IMR-90 (cell line): ENCODE results near the gene PDGFD. TPM values are rescaled to one million over a fixed set of nuclear protein-coding genes. Genes with fewer than 3 reads are reported as not detected.

ENCODE experiments used
- ATAC-seq: fragments of 200-7000 bp; cut with Tn5 transposase; 2 replicates; pipeline ENCODE4 v1.9.1; 2020; ENCODE audit warnings: low read depth, mild to moderate bottlenecking, moderate library complexity
- BruUV-seq: library from RNA; stranded (reverse); fragments of 400-500 nt; replicated peaks from 2 replicates; lab custom pipeline; 2021; lab: Mats Ljungman, UMichigan
- CTCF ChIA-PET: fragments of 300-600 bp; formaldehyde crosslinking; extraction: SDS; loops from one replicate; lab custom pipeline; 2021; ENCODE audit warnings: antibody characterized with exemption; lab: Yijun Ruan, JAX
- POLR2A ChIA-PET: fragments of 300-600 bp; sonication (Branson Sonifier 250); formaldehyde crosslinking; loops from one replicate; lab custom pipeline; 2022; ENCODE audit warnings: antibody characterized with exemption; ENCODE audit not compliant: unreplicated experiment; lab: Charles Lee
- DNase-seq: peaks from one replicate; pipeline ENCODE4 v3.0.0; 2013
- H2AFZ ChIP-seq: replicated peaks from 2 replicates; pipeline ENCODE3; 2013; ENCODE audit warnings: low read length, mild to moderate bottlenecking; ENCODE audit not compliant: poor library complexity
- H2AK5ac ChIP-seq: 2 replicates; pipeline ENCODE4 v1.6.1; 2013; ENCODE audit warnings: low read depth, low read length, inconsistent platforms
- H2AK9ac ChIP-seq: replicated peaks from 2 replicates; pipeline ENCODE3; 2013; ENCODE audit warnings: mild to moderate bottlenecking, low read depth, low read length, moderate library complexity; ENCODE audit not compliant: poor library complexity
- H2BK120ac ChIP-seq: 2 replicates; pipeline ENCODE4 v1.6.1; 2013; ENCODE audit warnings: low read depth, low read length, inconsistent platforms
- H2BK15ac ChIP-seq: 3 replicates; pipeline ENCODE4 v1.6.1; 2013; ENCODE audit warnings: low read depth, low read length, inconsistent platforms
- H2BK20ac ChIP-seq: 2 replicates; pipeline ENCODE4 v1.6.1; 2013; ENCODE audit warnings: low read depth, mild to moderate bottlenecking, inconsistent platforms, low read length, moderate library complexity
- H2BK5ac ChIP-seq: 2 replicates; pipeline ENCODE4 v1.6.1; 2013; ENCODE audit warnings: mild to moderate bottlenecking, low read depth, low read length, inconsistent platforms; ENCODE audit not compliant: poor library complexity, severe bottlenecking
- H3K14ac ChIP-seq: replicated peaks from 2 replicates; pipeline ENCODE4 v1.6.1; 2013; ENCODE audit warnings: low read depth, low read length, inconsistent platforms
- H3K18ac ChIP-seq: 2 replicates; pipeline ENCODE4 v1.6.1; 2013; ENCODE audit warnings: low read depth, low read length, control low read depth
- H3K23ac ChIP-seq: 2 replicates; pipeline ENCODE4 v1.6.1; 2013; ENCODE audit warnings: low read depth, low read length, inconsistent platforms
- H3K27ac ChIP-seq: 2 replicates; pipeline ENCODE4 v1.5.1; 2013; ENCODE audit warnings: mild to moderate bottlenecking, control low read depth, low read length; ENCODE audit not compliant: insufficient read depth
- H3K27me3 ChIP-seq: 2 replicates; pipeline ENCODE4 v1.6.1; 2013; ENCODE audit warnings: low read length; ENCODE audit not compliant: control insufficient read depth, insufficient read depth
- H3K36me3 ChIP-seq: 2 replicates; pipeline ENCODE4 v1.6.1; 2013; ENCODE audit warnings: low read length, mixed read lengths; ENCODE audit not compliant: control insufficient read depth, insufficient read depth
- H3K4ac ChIP-seq: 2 replicates; pipeline ENCODE4 v1.6.1; 2013; ENCODE audit warnings: low read depth, low read length, inconsistent platforms
- H3K4me1 ChIP-seq: 2 replicates; pipeline ENCODE4 v1.6.1; 2013; ENCODE audit warnings: low read length, mixed read lengths; ENCODE audit not compliant: control insufficient read depth, insufficient read depth
- H3K4me2 ChIP-seq: 2 replicates; pipeline ENCODE4 v1.6.1; 2013; ENCODE audit warnings: low read depth, mild to moderate bottlenecking, control low read depth, low read length, moderate library complexity
- H3K4me3 ChIP-seq: 2 replicates; pipeline ENCODE4 v1.5.1; 2013; ENCODE audit warnings: low read depth, mild to moderate bottlenecking, control low read depth, low read length, moderate library complexity; ENCODE audit not compliant: insufficient read depth
- H3K56ac ChIP-seq: 2 replicates; pipeline ENCODE4 v1.6.1; 2013; ENCODE audit warnings: low read length, inconsistent platforms; ENCODE audit not compliant: insufficient read depth; ENCODE audit errors: extremely low read depth
- H3K79me1 ChIP-seq, 2 experiments: 2 replicates each; pipeline ENCODE4 v1.6.1; 2013; ENCODE audit warnings: low read length in 2 of 2, inconsistent platforms in 1 of 2, low read depth in 1 of 2
- H3K9ac ChIP-seq: 2 replicates; pipeline ENCODE4 v1.6.1; 2013; ENCODE audit warnings: low read depth, low read length, control low read depth
- H3K9me1 ChIP-seq: 2 replicates; pipeline ENCODE4 v1.6.1; 2013; ENCODE audit warnings: low read length, inconsistent platforms; ENCODE audit not compliant: insufficient read depth
- H3K9me3 ChIP-seq: 2 replicates; pipeline ENCODE4 v1.6.1; 2013; ENCODE audit warnings: low read length; ENCODE audit not compliant: control insufficient read depth, insufficient read depth
- H4K20me1 ChIP-seq: 2 replicates; pipeline ENCODE4 v1.6.1; 2013; ENCODE audit warnings: low read length, inconsistent platforms; ENCODE audit not compliant: insufficient read depth
- H4K5ac ChIP-seq: 2 replicates; pipeline ENCODE4 v1.6.1; 2013; ENCODE audit warnings: mild to moderate bottlenecking, low read depth, low read length, control low read depth
- H4K8ac ChIP-seq, 2 experiments: 2 replicates each; pipeline ENCODE4 v1.6.1; 2013; ENCODE audit warnings: low read depth in 2 of 2, low read length in 2 of 2, control low read depth in 1 of 2, inconsistent platforms in 1 of 2
- H4K91ac ChIP-seq: 2 replicates; pipeline ENCODE4 v1.6.1; 2013; ENCODE audit warnings: low read depth, low read length, inconsistent platforms; ENCODE audit not compliant: insufficient read depth
- CHD1 ChIP-seq: IDR thresholded peaks from 2 replicates; pipeline ENCODE4 v1.6.1; 2012; ENCODE audit warnings: low read depth, low read length, improper control_type of control experiment
- FOS ChIP-seq: fragments of 150-350 bp; IDR thresholded peaks from 2 replicates; pipeline ENCODE4 v1.6.1; 2016; ENCODE audit warnings: low read depth, low read length
- MAZ ChIP-seq: IDR thresholded peaks from 2 replicates; pipeline ENCODE4 v1.6.1; 2012; ENCODE audit warnings: low read depth, mild to moderate bottlenecking, low read length, improper control_type of control experiment, moderate library complexity, borderline replicate concordance
- MXI1 ChIP-seq: IDR thresholded peaks from 2 replicates; pipeline ENCODE4 v1.6.1; 2012; ENCODE audit warnings: low read depth, mild to moderate bottlenecking, low read length, moderate library complexity, borderline replicate concordance
- SMC3 ChIP-seq: fragments of 150-350 bp; IDR thresholded peaks from 2 replicates; pipeline ENCODE4 v1.6.1; 2016; ENCODE audit warnings: low read depth, mild to moderate bottlenecking, antibody characterized with exemption, low read length, moderate library complexity
- dilution Hi-C: fragments of 300-500 bp; cut with HindIII; formaldehyde crosslinking; loops from one replicate; pipeline ENCODE4 v1.14.3; 2018; ENCODE audit warnings: low sequenced_read_pairs; ENCODE audit not compliant: unreplicated experiment
- in situ Hi-C: fragments of 300-500 bp; cut with MboI; formaldehyde crosslinking; loops from 3 replicates; pipeline ENCODE4 v1.14.3; 2019; ENCODE audit warnings: low sequenced_read_pairs, inconsistent platforms, mixed read lengths
- intact Hi-C: fragments of 100-400 bp; cut with micrococcal nuclease; formaldehyde crosslinking; loops from 2 replicates; pipeline ENCODE4 v1.10.0; 2022
- polyA plus RNA-seq, 3 experiments: library from polyadenylated mRNA; depleted of rRNA; stranded (reverse); fragments of >200 nt; gene quantifications; 2 replicates each; pipeline ENCODE4 v1.2.3, GENCODE V29; 2012; ENCODE audit warnings: low replicate concordance in 1 of 3
- total RNA-seq: library from RNA; depleted of rRNA; stranded (reverse); fragments of >200 nt; gene quantifications from 2 replicates; pipeline ENCODE4 v1.2.3, GENCODE V29; 2012

Gene PDGFD
- total and polyA plus RNA-seq, 2 of the 4 experiments (the other 2 are of a cell fraction): 2.1 to 3.0 TPM

- H2AK5ac ChIP-seq: no peak overlapping the region
- no peaks in the 10 kb centered on the region for H3K9me3 ChIP-seq
- no peak overlapping the region for H2AFZ ChIP-seq
- no peak overlapping the region for H4K8ac ChIP-seq
- no peaks in the 10 kb centered on the region for H3K27me3 ChIP-seq
- H3K4me2 ChIP-seq: no peak overlapping the region
- no peak overlapping the region for H2AK9ac ChIP-seq
- H3K14ac ChIP-seq: peak overlapping the region; percentile 64
- intact Hi-C loops: loop anchor here (5.0 to 10.0 kb wide), 5 partner anchors 241 to 681 kb away; no protein-coding TSS in a partner anchor
- TF ChIP-seq MXI1 (no peak), FOS (no peak), MAZ (no peak), SMC3 (no peak), CHD1 (no peak)
- H4K20me1 ChIP-seq: no peaks in the 10 kb centered on the region
- peak overlapping the region; percentile 12; the same call in 1 of the 2 replicates for H2BK120ac ChIP-seq
- H3K4me1 ChIP-seq: peaks cover 7% of the 10 kb centered on the region; the same call in 1 of the 2 replicates
- peak overlapping the region; percentile 41; the same call in 1 of the 2 replicates for H3K23ac ChIP-seq
- no peak overlapping the region for H2BK5ac ChIP-seq
- dilution Hi-C loops: no loop called here
- no TSS peak for BruUV-seq
- no peak overlapping the region for H3K4me3 ChIP-seq
- H2BK15ac ChIP-seq: no peak overlapping the region
- no peak overlapping the region for H3K56ac ChIP-seq
- H4K91ac ChIP-seq: no peak overlapping the region
- H3K9me1 ChIP-seq: peaks cover 3% of the 10 kb centered on the region
- CTCF ChIA-PET: interaction anchor here (0.6 kb wide), 1 partner anchor 50 kb away, joined by 3 read pairs; no protein-coding TSS in a partner anchor
- in situ Hi-C loops: no loop called here
- POLR2A ChIA-PET: no interaction called here
- 0 out of 4 replicates have a peak, but pooled peaks cover 0 to 2% of the 10 kb centered on the region in 2 experiments for H3K79me1 ChIP-seq
- H4K5ac ChIP-seq: no peak overlapping the region
- no peak overlapping the region for H3K9ac ChIP-seq
- ATAC-seq: no peak
- H3K4ac ChIP-seq: no peak overlapping the region
- H3K27ac ChIP-seq: no peak overlapping the region
- H2BK20ac ChIP-seq: no peak overlapping the region
- no peaks in the 10 kb centered on the region for H3K36me3 ChIP-seq
- no peak overlapping the region for H3K18ac ChIP-seq
- no peak for DNase-seq
These were observed 240.5 kb downstream of the PDGFD start for GRCh38 chr11:103923451-103923931.
